GM20431 (cell line): ENCODE measurements around the gene FPGS.
"Not testable (repeated sequence)": the region's sequence is repeated elsewhere in the genome, so short reads cannot be mapped to it uniquely, and the experiment has no call there.

ENCODE experiments used
- in situ Hi-C: fragments of 300-500 bp; cut with MseI, MboI; formaldehyde crosslinking; loops from one replicate; pipeline ENCODE4 v1.15.0; 2020; ENCODE audit warnings: low sequenced_read_pairs; ENCODE audit not compliant: unreplicated experiment

The FPGS gene

DNA sequence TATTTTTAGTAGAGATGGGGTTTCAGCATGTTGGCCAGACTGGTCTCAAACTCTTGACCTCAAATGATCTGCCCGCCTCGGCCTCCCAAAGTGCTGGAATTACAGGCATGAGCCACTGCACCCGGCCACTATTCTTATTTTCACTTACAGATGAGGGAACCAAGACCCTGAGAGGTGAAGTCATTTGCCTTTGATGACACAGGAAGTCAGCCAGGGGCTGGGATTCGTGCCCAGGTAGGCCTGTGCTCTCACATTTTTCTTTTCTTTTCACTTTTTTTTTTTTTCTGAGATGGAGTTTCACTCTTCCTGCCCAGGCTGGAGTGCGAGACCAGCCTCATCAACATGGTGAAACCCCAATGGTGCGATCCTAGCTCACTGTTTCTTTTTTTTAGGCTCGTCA is 29.6 kb downstream of the FPGS start:
- in situ Hi-C loops = no loop called here

DNA sequence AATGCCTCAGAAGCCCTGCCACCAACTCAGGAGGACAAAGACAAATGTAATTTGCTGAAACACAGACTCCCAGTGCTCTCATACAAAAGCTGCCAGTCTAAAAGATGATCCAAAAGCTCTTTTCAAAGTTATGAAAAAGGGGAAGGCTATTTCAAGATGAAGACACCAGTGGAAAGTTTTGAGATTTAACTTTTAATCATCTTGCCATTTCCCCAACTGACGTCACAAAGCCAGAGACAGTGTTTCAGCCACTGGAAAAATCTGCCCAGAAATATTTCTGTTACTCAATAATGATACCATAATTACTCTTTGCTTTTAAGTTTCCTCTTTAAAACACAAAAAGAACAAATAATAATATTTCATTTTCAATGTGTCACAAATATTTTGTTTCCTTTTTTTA is 30.9 kb downstream of the FPGS start:
- in situ Hi-C loops = no loop called here

DNA sequence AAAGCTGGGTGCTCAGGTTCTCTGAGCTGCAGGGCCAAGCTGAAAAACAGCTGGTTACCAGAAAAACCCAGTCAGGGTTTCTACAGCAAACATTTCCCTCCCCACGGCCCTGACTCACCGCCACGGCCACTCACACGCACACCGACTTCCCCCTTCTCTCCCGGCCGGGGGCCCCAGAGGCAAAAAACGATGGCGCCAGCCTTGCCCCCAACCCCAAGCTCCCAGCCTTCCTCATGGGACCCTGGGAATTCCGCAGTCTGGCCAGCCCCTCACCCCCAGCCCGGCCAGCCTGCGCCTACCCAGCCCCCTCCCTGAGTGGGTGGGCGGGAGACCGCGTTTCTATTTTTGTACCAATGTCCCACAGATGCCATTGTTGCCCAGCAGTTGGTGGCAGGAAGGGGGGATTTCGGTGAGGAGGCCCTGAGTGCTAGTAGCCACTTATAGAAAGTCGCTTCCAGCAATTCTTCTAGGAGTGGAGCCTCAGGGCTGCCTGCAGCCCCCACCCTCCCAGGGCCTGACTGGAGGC is 33.4 kb downstream of the FPGS start:
- in situ Hi-C loops = no loop called here

DNA sequence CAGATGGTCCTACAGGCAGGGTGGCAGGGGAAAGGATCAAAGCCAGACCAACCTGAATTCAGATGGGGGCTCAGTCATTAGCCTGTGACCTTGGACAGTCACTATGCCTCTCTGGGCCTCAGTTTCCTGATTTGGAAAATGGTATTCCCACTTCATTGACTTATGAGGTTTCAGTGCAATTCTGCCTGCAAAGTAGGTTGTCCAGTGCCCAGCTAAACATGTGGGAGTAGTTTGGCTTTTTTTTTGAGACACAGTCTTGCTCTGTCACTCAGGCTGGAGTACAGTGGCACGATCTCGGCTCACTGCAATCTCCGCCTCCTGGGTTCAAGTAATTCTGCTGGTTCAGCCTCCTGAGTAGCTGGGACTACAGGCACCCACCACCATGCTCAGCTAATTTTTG is 33.9 kb downstream of the FPGS start:
- in situ Hi-C loops = not testable (repeated sequence)

DNA sequence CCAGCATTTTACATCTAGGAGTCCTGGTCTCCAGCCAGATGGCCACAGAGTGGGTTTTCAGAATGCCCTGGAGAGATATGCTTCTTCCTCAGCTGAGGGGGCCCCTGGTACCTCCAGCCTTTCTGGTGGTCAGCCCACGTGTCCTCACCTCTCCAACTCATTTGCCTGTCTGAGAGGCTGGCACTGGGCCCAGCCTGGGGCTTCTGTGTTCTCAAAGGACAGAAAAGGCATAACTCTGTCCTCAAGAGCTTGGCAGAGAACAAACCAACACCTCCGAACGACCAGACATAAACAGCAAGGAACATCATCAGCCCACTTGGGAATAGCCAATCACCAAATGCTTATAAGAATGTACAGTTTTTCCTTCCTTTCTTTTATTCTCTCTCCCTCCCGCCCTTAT is 34.7 kb downstream of the FPGS start:
- in situ Hi-C loops = no loop called here

DNA sequence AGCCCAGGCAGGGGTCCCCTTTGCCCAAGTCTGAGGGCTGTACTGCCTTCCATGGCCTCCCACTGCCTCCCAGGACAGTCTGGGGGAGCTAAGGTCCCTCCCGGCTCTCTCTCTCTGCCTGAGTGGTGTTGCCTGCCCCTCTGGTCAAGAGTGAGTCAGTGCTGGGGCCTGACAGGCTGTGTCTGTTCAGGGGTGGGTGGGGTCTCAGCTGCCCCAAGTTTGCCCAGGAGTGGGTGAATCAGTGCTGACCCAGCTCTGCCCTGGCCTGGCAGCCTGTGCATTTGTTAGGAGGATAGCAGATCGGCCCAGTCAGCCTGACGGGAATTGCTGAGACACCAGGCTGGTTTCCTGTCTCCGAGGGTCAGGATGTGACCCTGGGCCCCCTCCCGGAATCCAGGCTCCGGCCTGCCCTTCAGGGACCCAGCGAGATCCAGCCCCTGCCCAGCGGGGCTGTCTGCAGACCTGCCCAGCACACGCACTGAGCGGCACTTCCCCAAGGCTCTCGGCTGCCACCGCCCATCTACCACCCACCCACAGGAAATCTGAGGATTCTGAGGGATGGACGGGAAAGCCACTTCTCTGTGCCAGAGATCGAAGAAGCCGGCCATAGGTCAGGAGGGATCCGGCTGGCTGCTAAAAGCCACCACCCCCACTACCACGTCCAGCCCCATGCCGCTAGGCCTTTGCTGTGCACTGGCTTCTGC is 35.8 kb downstream of the FPGS start:
- in situ Hi-C loops = no loop called here

DNA sequence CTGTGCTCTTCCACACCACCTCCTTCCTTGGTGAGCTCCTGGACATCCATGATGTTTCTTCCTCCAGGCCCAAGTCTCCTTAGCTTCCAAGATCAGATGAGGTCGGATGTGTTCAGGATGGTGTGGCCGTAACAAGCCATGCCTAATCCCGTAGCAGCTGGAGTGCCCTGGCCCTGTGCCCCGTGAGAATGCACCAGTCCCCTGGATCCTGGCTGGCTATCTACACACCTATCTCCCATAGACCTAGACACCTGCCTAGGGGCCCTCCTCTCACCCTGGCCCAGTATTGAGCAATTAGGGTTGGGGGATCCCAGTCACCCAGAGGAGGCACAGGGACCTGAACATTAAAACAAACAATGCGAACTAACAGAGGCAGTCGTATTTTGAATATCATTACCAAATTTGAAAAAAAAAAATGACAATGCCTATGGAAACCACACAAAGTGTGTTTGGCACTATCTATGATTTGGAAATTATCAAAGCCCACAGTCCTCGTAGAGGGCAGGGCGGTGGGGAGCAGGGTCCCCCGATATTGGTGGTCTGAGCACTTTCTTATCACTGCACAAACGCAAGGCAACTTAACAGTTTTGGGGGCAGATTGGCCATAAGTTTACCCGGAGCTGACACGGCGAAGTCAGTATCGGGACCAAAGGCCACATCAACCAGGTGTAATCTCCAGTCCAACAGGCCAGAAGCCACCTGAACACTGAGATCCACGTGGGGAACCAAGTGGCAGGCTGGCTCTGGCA is 38.6 kb downstream of the FPGS start:
- in situ Hi-C loops = no loop called here

DNA sequence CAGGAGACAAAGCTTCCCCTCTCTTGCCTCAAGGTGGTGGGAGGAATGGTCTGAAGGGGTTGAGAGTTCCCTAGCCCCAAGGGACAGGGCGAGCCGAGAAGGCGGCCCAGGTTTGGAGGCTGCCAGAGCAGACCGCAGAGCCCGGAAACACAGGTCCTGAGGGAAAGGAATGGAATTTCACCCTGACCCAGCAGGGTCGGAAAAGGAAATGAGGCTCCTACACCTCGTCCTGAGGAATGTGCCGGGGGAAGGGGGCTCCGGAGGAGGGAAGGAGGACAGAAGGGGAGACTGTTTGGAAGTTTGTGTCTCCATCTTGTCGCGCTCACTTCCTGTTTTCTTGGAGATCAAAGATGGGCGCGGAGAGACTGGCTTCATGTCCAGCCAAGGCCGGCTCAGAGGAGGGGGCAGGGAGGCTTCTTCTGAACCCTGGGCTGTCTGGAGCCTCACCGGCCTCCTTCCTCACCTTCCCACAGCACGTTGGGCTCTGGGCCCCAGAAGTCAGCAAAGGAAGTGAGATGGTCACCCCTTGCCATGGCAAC is 42.2 kb downstream of the FPGS start:
- in situ Hi-C loops = no loop called here

DNA sequence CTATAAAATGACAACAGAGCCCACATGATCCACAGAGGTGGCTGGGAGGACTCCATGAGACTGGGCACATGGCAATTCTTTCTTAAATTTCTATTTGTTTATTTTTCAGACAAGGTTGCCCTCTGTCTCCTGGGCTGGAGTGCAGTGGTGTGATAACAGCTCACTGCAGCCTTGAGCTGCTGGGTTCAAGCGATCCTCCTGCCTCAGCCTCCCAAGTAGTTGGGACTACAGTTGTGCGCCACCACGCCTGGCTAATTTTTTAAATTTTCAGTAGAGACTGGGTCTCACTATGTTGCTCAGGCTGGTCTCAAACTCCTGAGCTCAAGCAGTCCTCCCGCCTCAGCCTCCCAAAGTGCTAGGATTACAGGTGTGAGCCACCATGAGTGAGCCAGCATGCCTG is 42.9 kb downstream of the FPGS start:
- in situ Hi-C loops = not testable (repeated sequence)

DNA sequence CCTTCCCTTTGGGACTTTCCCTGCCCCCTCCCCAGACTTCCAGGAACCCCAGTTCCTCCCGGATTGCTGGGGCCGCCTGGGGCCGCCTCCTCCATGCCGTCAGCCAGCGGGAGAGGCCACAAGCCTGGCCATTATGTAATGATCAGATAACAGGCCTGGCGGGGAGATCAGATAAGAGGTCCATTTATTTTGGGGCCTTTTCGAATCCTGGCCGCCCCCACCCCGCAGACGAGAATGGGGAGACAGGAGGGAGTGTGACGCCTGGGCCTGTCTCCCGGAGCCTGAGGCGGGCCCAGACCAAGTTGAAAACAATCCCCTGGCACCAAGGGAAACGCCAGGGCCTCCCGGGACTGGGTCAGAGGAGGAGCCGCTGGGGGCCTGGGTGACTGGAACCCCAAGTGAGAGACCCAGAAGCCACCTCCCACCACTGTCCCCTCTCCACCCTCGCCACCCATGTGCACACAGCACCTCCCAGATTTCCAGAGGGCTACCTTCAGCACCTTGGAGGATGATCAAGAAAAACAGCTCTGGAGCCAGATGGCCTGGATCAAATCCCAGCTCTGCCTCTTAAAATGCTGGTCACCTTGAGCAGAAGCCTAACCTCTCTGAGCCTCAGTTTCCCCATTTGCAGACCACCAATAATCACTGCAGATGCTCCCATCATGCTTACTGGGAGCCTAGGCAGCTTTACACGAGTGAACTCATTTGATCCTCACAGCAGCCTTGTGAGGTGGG is 43.9 kb downstream of the FPGS start:
- in situ Hi-C loops = no loop called here

DNA sequence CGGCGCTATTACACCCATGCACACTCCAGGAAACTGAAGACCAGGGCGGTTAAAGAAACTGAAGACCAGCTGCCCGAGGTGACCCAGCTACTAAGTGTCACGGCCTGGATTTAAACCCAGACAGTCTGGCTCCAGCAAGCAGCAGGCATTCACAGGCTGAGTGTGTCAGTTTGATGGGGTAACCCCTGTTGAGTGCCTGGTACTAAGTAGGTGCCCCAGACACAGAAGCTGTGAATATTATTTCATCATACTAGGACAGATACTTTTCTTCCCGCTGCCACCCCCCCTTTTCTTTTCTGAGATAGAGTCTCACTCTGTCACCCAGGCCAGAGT is 44.5 kb downstream of the FPGS start:
- in situ Hi-C loops = no loop called here

DNA sequence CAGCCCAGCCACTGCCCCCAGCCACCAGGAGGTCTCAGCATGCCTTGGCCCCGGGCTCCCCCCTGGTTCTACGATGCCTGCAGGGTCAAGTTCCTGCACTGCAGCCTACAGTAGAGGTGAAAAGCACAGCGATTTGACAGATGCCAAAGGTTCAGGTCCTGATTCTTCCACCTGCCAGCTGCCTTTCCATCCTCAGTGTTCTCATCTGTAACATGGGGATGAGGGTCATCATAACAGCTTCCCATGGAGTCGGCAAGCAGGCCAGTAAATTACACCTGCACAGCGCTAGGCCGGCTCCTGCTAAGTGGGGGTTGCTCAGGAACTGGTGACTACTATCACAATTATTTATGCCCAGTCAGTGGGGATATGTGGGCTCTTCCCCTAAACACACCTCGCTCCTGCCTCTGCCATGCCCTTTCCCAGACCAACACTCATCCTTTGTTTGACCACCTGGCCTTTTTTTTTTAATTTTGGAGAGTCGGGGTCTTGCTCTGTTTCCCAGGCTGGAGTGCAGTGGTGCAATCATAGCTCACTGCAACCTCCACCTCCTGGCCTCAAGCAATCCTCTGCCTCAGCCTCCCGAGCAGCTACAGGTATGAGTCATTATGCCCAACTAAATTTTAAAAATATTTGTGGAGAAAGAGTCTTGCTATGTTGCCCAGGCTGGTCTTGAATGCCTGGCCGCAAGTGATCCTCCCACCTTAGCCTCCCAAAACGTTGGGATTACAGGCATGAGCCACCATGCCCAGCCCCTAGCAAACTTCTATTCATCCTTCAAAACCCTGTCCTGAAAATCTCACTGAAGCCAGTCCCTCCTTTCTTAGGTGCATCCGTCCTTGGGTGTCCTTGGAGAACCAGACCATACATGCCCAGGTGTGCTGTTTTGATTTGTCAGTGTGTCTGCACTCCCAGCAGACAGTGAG is 45.4 kb downstream of the FPGS start:
- in situ Hi-C loops = no loop called here

DNA sequence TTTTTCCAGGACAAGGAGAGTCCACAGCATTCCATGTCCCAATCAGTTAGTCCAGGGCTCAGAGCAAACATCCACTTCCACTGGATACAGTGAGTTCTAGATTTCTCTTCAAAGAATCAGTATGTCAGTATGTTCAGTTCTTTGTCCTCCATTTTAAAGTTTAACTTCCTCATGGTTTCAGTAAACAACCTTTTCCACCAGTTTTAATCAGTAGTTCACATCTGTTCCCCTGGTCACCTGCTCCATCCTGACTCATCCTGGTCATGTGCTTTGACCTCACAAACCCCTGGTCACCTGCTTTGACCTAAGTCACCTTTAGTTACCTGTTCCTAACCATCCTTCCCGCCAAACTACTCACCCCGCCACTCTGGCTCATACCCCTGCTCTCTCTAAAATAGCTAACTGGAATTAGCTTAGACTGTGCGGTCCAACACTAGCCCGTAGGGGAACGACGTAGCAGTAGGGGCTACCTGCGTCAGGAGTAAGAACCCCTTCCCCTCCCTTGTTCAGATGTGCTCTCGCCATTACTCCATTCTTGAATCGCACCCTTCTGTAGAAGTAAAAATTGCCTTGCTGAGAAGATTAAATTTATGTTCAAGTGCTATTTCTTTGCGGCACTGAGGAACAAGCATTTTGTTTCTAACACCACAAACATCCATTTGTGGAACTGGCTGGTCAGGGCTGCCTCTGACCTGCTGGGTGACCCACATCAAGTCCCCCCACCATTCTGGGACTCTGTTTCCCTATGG is 46.2 kb downstream of the FPGS start:
- in situ Hi-C loops = no loop called here

DNA sequence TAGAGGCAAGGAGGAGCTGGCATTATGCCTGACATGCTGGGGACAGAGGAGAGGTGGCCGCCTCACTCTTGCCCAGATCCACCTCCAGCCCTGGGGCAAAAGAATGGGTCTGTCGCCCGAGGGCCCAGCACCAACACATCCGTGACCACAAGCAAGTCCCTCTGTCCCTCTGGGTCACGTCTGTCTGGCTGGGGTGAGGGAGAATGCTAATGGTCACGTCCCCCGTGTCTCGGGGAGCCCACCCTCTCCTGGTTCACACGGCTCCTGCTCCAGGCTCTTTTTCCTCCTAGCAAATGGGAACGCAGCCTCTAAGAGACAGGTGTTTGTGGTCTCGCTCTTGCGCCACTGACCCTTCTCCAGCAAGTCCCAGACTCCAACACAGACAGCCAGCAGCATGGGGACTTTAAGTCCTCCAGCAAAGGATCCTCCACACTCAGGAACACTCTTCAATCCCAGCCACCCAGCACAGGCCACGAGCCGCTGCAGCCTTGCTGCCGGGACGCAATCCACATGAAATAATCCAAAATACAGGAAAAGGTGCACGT is 47.7 kb downstream of the FPGS start:
- in situ Hi-C loops = no loop called here

DNA sequence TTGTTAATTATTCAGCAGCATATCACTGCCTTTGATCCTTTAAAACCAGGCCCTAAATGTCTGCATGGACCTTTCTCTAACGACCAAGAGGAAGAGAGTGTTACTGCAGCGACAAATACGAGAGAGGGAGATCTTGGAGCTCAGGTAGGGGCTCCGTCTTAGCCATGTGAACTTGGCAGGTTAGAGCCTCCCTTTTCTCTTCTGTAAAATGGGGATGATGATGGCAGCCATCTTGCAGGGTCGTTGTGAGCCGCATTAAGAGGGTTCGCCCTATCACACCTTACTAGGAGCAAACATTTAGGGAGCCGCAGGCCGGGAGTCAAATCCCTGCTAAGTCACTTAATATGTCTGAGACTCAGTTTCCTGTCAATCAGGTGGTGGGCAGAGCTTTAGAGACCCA is 50.1 kb downstream of the FPGS start:
- in situ Hi-C loops = no loop called here

DNA sequence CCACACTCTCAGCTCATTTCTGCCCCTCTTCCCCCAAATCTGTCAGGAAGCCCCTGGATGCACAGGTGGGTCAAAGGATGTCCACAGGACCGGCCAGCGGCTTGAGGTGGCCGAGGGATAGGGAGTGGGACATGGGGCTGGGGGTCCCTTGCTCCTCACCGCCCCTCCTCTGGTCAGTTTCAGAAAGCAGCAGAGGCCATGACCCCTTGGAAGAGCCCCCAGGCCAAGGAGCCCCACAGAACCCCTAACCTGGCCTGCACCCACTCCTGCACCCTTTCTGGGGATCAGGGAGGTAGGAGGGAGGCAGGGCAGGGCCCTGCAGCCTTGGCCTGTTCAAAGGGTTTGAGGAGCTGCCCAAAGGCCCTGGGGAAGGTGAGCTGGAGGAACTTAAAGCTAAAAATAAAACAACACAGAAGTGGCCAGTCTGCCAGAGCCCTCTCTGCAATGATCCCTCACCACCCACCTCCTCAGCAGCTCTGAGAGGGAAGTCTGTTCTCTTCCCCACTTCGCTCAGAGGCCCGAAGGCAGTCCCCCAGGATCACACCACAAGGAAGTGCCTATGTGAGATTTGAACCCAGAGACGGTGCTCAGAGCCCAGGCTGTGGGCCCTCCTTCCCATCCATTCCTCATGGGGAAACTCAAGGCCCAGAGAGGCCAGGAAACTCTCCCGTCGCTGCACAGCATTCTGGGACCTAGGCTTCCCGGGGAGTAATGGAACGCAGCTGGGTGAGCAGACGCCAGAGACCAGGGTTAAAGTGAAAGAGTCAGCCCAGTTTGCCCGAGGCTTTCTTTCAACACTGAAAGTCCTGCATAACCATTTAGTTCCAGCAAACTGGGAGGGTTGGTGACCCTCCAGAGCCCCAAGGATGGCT is 50.9 kb downstream of the FPGS start:
- in situ Hi-C loops = no loop called here

DNA sequence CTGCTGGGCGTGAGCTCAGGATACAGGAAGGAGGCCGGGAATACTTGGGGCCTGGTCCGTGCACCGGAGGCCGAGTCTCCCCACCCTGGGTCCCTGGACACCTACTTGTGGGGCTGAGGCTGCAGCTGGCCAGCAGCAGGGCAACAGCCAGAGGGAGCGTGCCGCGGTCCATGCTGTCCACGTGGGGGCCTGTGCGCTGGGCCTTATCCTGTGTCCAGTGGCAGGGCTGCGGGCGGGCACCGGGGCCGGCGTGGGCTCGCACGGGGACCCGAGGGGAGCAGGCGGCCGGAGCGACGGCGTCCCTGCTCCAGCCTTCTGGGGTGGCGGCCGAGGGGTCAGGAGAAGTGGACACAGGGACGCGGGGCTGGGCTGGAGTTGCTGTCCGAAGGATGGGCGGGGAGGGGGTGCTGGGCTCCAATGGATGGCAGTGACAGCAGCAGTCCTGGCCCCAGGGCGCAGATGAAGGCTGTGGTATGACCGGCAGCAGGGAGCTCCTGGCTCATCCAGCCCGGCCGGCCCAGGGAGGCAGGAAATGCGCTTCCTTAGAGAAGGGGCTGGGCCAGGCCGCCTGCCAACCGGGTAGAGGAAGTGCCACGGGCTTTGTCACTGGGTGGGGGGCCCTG is 51.6 kb downstream of the FPGS start, which contains the start of gene ENG:
ENG (minus strand) TSS at position 475 of the 623 bp plus-strand sequence; CDS start at position 172, 303 bp downstream.
- in situ Hi-C loops = no loop called here
